Retina (tissue), 1 donor: ENCODE data around the gene TMC1.

Experiments
- DNase-seq: peaks from one replicate; pipeline ENCODE4 v3.0.0-alpha.2; 2016

The TMC1 gene

DNA sequence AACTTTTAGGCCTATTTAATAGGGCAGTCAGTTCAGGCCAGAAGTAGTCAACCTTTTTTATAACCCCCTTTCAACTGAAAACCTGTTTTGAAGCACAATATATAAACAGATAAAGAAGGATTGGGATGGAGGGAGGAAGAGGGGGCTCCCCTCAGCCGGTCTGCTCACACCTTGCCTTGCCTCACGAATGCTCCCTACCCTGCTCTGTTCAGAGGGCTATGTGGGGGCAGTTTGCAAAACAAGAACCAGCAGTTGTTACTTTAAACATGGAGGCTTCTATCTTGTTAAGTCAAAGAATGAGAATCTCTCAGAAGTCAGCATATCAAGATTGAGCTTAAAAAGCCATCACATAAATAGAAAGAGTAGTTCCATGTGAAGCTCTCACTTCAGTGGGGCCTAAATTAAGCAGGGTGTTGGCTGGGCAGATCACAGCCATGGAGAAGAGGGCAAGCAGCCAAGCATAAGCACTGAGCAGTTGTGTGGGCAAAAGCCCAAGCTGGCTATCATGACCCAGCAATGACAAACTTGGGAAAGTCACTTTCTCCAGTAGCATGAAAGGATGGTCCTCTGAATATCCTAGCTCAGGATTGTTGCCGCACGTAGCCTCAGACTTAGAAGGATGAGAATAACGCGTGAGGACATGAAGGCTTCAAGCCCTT, 360.8 kb downstream of the TMC1 start:
- no peak for DNase-seq

DNA sequence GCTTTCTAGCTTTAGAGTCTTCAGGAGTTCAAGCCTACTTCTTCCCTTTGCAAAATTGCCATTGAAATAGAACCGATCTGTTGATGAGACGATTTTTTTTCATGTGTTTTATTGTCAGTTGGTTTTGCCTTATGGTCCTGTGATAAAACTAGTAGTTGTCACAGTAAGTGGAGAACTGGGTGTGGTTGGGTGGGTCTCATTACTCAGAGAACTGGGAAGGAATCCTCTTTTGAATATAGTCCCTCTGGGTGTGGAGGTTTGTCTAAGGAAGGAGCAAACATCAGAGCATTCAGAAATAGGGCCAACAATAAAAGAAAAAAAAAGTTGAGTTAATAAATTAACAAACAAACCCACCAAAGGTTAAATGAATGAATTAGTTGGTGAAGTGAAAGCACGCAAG, 362.5 kb downstream of the TMC1 start:
- DNase-seq, result no peak

DNA sequence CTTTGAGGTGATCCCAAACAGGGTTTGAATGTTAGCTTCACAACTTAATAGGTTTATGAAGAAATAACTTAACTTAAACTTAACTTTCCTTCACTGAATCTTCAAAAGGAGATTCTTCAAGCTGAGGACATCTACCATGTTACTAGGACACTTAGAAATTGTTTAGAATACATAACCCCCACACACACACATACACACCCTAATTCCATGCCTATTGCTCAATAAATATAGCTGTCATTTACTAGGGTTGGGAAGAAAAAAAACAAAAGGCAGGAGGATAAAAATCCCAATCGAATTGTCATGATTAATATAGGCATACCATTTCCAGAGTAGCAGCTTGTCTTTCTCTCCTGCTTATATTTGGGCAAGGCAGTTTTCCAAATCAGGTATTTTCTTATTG, 363.1 kb downstream of the TMC1 start:
- DNase-seq, result no peak
